HG03095 (cell line): ENCODE data around the gene ERVW-1.
"Not testable (repeated sequence)": the region's sequence is repeated elsewhere in the genome, so short reads cannot be mapped to it uniquely, and the experiment has no call there.

Experiments used
- ATAC-seq: cut with Tn5 transposase; IDR thresholded peaks from one replicate; pipeline ENCODE4 v1.9.1; 2021; ENCODE audit warnings: moderate library complexity; ENCODE audit not compliant: unreplicated experiment

ERVW-1 gene, protein sequence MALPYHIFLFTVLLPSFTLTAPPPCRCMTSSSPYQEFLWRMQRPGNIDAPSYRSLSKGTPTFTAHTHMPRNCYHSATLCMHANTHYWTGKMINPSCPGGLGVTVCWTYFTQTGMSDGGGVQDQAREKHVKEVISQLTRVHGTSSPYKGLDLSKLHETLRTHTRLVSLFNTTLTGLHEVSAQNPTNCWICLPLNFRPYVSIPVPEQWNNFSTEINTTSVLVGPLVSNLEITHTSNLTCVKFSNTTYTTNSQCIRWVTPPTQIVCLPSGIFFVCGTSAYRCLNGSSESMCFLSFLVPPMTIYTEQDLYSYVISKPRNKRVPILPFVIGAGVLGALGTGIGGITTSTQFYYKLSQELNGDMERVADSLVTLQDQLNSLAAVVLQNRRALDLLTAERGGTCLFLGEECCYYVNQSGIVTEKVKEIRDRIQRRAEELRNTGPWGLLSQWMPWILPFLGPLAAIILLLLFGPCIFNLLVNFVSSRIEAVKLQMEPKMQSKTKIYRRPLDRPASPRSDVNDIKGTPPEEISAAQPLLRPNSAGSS

DNA sequence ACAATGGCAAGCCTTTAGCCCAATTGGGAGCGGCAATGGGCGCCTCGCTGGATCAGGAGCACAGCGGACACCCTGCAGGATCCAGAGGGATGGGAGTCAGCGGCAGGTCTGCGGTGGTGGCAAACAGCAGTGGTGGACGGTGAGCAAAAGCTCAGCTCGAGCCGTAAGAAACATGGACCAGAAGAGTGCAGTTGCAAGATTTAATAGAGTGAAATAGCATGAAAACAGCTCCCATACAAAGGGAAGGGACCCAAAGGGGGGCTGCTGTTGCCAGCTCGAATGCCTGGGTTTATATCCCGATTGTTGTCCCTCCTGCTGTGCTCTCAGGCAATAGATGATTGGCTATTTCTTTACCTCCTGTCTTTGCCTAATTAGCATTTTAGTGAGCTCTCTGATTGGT, at the start of gene ERVW-1:
Gene ERVW-1 (minus strand): TSS at position 266 of the 400 bp plus-strand sequence. CDS start 7,565 bp downstream, outside the sequence.
- ATAC-seq: not testable (repeated sequence)

DNA sequence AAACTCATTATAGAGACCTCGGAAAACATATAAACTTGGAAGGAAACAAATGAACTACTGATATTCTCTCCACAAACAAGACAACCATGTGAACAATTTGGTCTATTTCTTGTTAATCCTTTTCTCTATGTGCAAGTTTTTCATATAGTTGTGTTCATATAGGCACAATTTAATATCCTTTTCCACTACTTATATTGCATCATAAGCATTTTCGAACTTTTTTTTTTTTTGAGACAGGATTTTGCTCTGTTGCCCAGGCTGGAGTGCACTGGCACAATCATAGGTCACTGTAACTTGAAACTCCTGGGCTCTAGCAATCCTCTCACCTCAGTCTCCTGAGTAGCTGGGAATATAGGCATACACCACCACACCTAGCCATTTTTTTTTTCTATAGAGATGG, 45.4 kb upstream of the ERVW-1 start:
- no peak for ATAC-seq

DNA sequence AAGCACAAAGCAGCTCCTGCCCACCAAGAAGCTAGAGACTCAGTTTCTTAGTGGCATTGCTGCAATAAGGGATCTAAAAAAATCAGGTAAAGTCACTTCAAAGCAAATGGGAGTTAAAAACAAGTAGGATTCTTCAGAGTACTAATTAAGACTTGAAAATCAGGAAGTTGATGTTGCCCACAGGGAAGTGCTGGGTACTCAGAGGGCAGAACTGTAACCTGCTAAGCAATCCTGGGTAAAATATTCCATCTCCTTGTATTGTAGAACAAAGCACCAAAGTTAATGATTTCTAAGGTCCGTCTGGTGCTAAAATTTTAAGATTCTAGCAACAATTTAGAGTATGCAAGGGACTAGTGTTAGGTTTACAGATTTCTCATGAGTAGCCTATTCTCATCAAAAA, 42.3 kb upstream of the ERVW-1 start:
- ATAC-seq: no peak

DNA sequence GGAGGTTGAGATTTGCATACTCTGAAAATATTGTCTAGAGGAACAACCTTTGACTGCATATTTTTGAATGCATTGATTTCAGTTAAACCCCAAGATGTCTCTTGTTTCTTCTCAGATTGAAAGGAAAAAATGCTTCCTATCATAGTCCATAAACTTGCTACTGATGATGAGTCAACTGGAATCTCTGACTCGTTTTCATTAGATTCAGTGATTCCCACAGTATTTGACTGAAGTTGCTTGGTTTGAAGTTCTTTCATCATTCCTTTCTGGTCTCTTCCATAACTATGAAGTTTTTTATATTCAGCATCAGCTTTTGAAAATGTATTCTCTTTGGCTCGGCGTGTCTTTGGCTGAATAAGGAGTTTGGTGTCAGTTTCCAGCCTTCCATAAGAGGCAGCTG, 39.9 kb upstream of the ERVW-1 start:
- no peak for ATAC-seq

DNA sequence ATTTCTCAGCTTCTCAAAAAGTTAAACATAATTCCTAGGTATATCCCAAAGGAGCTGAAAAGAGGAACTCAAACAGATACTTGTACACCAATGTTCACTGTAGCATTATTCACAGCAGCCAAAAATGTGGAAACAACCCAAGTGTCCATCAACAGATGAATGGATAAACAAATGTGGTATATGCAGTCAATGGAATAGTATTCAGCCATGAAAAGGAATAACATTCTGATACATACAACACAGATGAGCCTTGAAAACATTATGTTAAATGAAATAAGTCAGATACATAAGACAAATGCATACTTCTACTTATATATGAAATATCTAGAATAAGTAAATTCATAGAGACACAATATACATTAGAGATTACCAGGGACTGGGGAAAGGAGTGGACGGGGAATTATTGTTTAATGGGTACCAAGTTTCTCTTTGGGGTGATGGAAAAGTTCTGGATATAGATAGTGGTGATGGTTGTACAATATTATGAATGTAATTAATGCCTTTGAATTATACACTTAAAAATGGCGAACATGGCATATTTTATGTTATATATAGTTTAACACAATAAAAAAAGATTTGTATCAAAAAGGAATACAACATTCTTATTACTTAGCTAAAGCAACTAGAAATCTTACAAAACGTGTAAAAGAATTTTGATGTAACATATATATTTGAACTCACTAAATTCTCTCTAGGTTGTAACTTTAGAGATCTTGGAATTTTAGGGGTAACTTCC, 35.6 kb upstream of the ERVW-1 start:
- no peak for ATAC-seq

DNA sequence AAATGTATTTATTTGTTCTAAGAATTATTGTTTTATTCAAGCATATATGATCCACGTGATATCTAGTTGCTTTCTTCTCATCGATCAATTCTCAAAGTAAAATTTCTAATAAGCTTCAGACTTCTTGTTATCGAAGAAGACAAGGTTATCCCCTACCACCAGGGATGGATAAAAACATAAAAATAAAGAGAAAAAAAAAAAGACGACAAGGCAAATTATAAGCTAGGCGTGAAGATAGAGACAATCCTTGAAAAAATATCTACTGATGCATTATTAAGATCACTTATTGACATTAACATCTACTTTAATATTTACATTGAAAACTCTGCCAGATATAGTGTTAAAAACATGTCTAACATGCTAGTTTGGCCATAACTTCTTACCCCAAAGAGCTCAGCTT, 31.2 kb upstream of the ERVW-1 start:
- no peak for ATAC-seq

DNA sequence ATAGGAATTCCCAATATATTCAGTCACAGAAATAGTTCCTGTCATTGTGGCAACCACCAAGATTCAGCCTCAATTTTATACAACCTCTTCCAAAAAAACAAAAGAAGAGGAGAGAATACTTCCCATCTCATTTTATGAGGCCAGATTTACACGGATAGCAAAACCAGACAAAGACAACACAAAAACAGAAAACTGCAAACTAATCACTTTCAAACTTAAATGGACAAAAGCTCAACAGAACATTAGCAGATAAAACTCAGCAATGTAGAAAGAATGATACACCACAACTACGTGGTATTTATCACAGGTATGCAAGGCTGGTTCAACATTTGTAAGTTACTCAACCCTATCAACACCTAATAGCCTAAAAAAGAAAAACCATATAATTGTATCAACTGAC, 28.6 kb upstream of the ERVW-1 start:
- ATAC-seq: no peak

DNA sequence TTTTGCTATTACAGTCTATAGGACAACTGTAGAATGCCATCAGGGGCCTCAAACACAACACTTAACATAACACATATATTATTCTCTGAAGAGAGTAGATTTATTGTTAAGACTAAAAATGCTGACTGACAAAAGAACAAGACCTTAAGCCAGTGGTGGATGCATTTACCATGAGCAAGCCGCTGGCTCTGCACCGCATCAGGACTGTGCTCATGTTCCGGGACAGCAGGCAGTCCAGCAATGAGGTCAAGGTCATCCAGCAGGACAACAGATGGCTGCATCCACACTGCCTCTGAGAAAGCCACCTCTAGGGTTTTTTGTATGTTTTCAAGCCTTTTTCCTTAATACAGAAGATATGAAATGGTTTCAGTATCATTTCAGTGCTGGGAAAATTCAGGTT, 26.8 kb upstream of the ERVW-1 start:
- ATAC-seq: no peak

DNA sequence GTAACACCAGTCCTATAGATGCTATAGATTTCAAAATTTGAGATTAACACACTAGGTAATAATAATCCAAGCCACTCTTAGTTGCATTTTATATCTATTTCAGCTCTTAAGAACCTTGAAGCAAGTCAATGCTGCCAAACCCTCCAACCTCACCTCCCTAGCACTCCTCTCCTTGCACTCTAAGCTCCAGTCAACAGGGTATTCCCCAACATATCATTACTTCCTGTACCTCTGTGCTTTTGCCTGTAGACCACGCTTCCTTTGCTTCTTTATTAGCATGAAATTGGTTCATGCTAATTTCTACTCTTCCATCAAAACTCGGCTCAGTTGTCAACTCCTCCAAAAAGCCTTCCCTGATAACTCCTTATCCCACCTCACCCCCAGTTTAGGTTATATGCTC, 26.0 kb upstream of the ERVW-1 start:
- ATAC-seq: no peak

DNA sequence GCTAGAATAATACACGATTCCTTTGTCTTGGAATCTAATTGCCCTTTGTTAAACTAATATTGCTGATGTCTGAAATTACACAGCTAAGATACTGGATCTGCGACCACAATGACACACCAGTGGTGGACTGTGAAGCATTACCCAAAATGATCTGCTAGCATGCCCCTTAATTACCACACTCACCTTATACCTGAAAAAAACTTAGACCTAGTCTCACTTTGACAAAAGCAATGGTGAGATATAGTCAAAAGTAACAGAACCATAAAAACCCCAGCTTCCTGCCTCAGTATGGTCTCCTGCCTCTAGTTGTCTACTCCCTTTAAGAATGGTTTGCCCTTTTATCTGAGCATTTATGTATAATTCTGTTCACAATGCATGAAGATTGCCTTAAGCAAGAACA, 20.8 kb upstream of the ERVW-1 start:
- no peak for ATAC-seq

DNA sequence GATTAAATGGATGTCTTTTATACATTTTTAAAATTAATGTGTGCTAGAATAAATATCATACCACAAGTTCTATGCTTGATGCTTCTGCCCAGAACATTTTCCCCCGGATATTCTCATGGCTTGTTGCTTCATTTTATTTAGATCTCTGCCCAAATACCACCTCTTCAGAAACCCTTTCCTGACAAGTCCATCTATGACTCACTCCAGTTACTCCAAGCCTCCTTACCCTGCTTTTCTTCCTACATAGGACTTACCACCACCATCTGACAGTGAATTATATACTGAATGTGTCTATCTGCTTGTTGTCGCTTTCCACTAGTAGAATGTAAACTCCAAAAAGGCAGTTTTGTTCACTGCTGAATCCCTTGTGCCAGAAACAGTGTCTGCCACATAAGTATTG, 19.1 kb upstream of the ERVW-1 start:
- no peak for ATAC-seq

DNA sequence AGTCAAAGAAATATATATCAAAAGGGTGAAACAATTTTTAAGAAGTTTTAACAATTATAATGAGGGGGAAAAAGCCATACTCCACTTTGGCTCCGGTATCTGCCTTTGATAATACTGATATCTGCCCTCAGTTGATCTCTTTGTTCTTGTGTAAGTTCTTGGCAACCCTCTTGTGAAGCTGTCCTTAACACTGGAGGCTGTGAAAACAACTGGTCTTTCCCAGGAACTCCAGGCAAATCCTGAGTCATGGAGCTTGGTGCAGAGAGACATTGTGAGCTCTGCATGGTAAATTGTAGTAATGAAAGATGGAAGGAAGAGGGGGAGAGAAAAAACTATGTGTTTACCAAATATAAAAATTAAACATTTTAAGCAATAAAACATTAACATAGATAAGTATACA, 11.9 kb upstream of the ERVW-1 start:
- no peak for ATAC-seq

DNA sequence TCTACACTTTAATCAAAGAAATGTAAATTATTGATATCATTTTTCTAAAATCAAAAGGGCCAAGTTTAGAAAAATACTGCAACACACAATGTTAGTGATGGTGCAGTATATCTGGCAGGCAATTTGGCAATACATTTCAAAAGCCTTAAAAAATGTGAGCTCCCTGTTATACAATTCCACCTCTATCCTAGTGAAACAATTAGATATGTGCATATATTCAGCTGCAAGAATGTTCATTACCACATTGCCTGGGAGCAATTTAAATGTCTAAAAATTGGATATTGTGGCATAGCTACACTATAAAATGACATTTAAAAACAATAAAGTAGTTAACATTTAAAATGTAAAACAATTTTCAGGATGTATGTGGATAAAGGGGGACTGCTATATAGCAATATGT, 10.1 kb upstream of the ERVW-1 start:
- no peak for ATAC-seq

DNA sequence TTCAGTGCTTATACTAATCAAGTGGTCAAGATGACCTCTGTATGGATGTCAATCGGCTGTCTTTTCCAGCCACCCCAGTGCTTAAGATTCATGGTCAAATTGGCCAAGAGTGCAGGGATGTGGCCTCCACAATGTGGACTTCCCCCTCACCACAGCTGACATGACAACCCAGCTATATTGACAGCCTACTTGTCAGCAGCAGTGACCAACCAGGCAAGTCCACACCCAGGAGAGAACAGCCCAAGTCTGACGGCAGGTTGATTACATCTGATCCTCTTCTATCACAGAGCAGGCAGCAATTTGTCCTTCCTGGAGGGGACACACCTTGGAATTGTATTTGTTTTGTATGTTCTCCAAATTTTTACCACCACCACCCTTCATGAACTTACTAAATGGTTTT, 8.2 kb upstream of the ERVW-1 start:
- no peak for ATAC-seq

DNA sequence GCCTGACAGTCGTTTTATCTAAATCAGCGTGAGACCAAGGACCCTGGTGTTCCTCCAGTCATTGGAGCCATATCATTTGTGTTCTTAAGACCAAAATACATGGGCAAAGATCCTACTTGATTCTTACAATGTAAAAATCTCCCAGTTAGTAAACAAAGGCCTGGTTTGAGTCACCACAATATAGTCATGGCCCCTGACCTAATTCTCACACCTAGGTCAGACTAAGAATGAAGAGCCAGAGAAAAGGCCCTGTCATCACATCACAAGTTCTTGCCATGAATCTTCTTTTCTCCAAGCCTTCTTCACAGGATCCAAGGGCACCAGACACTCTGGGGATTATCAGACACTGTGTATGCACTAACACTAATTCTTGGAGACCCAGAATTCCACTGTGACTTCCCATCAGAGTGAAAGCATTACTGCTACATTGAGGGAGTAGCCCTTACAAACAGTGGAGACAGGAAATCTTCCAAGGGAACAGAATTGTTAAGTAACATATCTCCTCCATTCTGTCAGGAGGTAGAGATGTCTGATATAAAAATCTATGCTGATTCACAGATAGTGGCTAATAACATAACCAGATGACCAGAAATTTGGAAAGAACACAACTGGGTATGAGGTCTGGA, 7.6 kb upstream of the ERVW-1 start:
- no peak for ATAC-seq

DNA sequence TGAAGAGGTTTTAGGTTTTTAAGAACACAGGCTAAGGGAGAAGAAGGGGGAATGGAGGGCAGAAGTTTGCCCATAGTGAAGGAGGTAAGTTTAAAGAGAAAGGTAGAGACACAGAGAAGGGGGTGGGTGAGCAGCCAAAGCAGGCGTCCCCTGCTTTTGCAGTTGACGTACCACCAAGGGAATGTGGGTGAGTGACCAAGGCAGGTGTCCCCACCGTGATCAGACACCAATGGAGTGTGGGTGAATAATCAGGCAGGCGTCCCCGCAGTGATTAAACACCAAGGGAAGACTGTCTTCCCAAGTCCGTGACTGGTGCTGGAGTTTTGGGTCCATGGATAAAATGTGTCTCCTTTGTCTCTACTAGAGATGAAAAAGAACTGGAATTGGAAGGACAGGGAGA, 6.5 kb upstream of the ERVW-1 start:
- not testable (repeated sequence) for ATAC-seq

DNA sequence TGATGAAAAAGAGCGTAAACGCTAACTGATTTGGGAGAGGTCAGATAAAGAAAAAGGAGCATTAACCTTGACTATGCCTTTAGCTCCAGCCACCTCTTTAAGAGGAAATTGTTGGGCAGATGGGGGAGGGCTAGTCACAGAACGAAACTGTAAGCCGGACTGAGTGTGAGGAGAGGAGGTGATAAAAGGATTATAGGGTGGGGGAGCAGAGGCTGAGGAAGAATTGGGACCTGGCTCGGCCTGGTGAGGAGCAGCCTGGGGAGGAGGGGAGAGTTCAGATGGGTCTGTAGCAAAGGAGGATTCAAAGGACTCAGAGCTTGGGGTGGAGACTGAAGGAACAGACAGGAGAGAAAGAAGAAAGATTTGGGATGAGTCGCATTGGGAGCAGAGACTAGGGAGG, 5.9 kb upstream of the ERVW-1 start:
- ATAC-seq: not testable (repeated sequence)

DNA sequence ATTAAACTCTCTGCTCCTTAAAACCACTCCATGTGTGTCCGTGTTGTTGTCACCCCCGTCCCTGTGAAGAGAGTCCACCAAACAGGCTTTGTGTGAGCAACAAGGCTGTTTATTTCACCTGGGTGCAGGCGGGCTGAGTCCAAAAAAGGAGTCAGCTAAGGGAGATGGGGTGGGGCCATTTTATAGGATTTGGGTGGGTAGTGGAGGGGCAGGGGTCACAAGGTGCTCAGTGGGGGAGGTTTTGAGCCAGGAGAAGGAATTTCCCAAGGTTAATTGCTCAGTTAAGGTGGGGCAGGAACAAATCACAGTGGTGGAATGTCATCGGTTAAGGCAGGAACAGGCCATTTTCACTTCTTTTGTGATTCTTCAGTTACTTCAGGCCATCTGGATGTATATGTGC, 1.4 kb upstream of the ERVW-1 start:
- ATAC-seq: not testable (repeated sequence)

DNA sequence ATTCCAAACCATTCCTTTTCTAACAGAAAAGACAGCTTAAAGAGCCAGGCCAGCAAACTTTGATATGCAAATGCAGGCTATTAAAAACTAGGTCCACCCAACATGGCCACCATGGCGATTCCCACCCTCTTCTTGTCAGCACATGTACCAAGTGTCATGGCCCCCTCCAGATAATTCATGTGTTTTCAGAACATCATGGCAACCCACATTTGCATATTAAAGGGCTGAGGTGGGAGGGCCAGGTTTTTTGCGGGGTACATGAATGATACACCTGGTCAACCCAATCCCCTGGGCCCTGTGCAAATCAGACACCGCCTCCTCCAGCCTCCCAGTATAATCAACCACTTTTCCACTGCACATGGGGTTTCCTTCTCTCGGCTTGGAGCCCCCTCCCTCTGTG, 965 bp upstream of the ERVW-1 start:
- ATAC-seq: no peak

DNA sequence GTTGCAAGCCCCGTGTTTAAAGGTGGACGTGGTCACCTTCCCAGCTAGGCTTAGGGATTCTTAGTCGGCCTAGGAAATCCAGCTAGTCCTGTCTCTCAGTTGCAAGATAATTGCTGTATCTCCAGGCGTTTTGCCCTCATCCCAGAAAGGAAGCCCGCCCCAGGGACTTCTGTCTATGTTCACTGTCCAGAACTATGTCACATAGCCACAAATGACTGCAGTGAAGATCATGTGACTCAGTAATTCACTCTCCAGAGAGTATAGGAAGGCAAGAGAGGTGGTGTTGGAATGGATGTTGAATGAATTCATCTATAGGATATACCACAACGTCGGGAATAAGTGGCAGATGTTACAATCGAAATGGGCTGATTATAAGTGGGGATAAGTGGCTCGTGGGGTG, 349 bp upstream of the ERVW-1 start:
- ATAC-seq: no peak

DNA sequence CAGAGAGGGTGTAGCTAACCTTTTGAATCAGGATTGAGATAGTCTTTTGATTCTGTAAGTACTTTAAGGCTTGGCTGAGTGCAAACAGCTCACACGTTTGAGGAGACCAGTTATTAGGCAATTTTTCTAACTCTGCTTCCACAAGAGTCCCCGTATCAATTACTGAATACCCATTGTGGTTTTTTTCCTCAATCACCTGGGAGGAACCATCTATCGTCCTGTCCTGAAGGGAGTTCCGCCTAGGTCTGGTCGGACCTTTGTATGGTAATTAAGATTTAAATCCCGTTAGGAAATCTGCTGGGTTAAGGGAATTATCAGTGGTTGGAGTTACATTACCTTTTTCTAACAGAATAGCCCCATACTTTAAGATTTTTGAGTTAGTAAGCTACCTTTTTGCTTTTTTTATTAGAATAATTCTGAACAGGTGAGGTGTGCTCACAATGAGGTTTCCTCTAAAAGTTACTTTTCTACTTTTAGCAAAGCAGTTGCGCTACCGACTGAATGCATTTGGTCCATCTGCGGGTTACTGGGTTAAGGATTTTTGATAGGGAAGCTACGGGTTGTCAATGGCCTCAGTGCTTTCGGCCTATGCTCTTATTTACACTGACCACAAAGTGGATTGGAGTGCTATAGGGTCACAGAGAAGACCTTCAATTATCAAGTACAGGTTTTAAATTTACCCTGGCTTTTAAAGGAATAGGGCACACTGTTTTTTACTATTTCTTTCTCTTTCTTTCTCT, 1.7 kb downstream of the ERVW-1 start:
- not testable (repeated sequence) for ATAC-seq
